Lower lobe of right lung (tissue), 2 donors: ENCODE results near the gene PVR. TPM values are rescaled to one million over a fixed set of nuclear protein-coding genes. Genes with fewer than 3 reads are reported as not detected.

Source experiments
- ATAC-seq, 2 donors: fragments of 200-7000 bp; cut with Tn5 transposase; one replicate each; pipeline ENCODE4 v1.9.1; 2020 to 2022; ENCODE audit warnings: mild to moderate bottlenecking in 2 of 2, moderate library complexity in 2 of 2
- DNase-seq: peaks from one replicate; pipeline ENCODE4 v3.0.0-alpha.2; 2020
- H3K27ac ChIP-seq: fragments of 200-600 bp; one replicate; pipeline ENCODE4 v1.8.0; 2022
- H3K27me3 ChIP-seq: fragments of 200-600 bp; one replicate; pipeline ENCODE4 v1.8.0; 2022; ENCODE audit warnings: low read depth
- H3K36me3 ChIP-seq: fragments of 200-600 bp; one replicate; pipeline ENCODE4 v1.8.0; 2022; ENCODE audit warnings: mild to moderate bottlenecking
- H3K4me1 ChIP-seq: fragments of 200-600 bp; one replicate; pipeline ENCODE4 v1.8.0; 2022
- H3K4me3 ChIP-seq: fragments of 200-600 bp; one replicate; pipeline ENCODE4 v1.8.0; 2022; ENCODE audit warnings: mild to moderate bottlenecking
- H3K9me3 ChIP-seq: fragments of 200-600 bp; one replicate; pipeline ENCODE4 v1.8.0; 2022
- CTCF ChIP-seq: fragments of 200-600 bp; IDR thresholded peaks from one replicate; pipeline ENCODE4 v1.8.0; 2022; ENCODE audit warnings: antibody characterized with exemption, mild to moderate bottlenecking
- intact Hi-C: fragments of 100-400 bp; cut with DNase I; formaldehyde crosslinking; loops from one replicate; pipeline ENCODE4 v1.11.0; 2022
- total RNA-seq: library from RNA; stranded (reverse); fragmentation: NEBNext Ultra II Directional; extraction: Animal tissue kit (Norgen Biotek cat#: 25700); gene quantifications from one replicate; pipeline ENCODE4 v1.2.1, GENCODE V29; 2021
- donor health status: DM: no; HTN: yes; CAD: no; lungs with severe emphysema.

PVR gene
- total RNA-seq, 1 donor from 2014 or later = 35.0 TPM

GRCh38 chr19:44690131-44690440 lies 46.4 kb downstream of the PVR start:
- Histone ChIP-seq H3K9me3 (no peaks in the 10 kb centered on the region), H3K4me1 (peaks cover 70% of the 10 kb centered on the region), H3K4me3 (no peak overlapping the region), H3K27me3 (no peaks in the 10 kb centered on the region), H3K36me3 (no peaks in the 10 kb centered on the region), H3K27ac (no peak overlapping the region)
- no peak for TF ChIP-seq CTCF
- no peak for ATAC-seq
- no peak for DNase-seq
- intact Hi-C loops = no loop called here

GRCh38 chr19:44692379-44692721 lies 48.6 kb downstream of the PVR start:
- TF ChIP-seq CTCF = no peak
- no peaks in the 10 kb centered on the region for H3K27me3 ChIP-seq
- no peak for DNase-seq
- H3K27ac ChIP-seq = peak overlapping the region; percentile 74
- intact Hi-C loops = no loop called here
- H3K4me3 ChIP-seq = no peak overlapping the region
- peaks cover 68% of the 10 kb centered on the region for H3K4me1 ChIP-seq
- H3K9me3 ChIP-seq = no peaks in the 10 kb centered on the region
- ATAC-seq = peak; percentile 2 to 34
- H3K36me3 ChIP-seq = no peaks in the 10 kb centered on the region

- peak; percentile 22 for TF ChIP-seq CTCF
- Histone ChIP-seq H3K4me1 (peaks cover 57% of the 10 kb centered on the region), H3K27ac (peak overlapping the region; percentile 73), H3K27me3 (no peaks in the 10 kb centered on the region), H3K9me3 (no peaks in the 10 kb centered on the region), H3K4me3 (no peak overlapping the region), H3K36me3 (no peaks in the 10 kb centered on the region)
- DNase-seq = no peak
- intact Hi-C loops = no loop called here
- no peak for ATAC-seq
These were observed 50.5 kb downstream of the PVR start for GRCh38 chr19:44694184-44694579.

- intact Hi-C loops = no loop called here
- Histone ChIP-seq H3K4me3 (no peak overlapping the region), H3K9me3 (no peaks in the 10 kb centered on the region), H3K27ac (peak overlapping the region; percentile 10), H3K4me1 (peaks cover 35% of the 10 kb centered on the region), H3K36me3 (no peaks in the 10 kb centered on the region), H3K27me3 (no peaks in the 10 kb centered on the region)
- DNase-seq (no peak), ATAC-seq (peak; percentile 24 to 61)
- no peak for TF ChIP-seq CTCF
These were observed 53.4 kb downstream of the PVR start for GRCh38 chr19:44696939-44697669.

GRCh38 chr19:44697670-44698034 lies 53.9 kb downstream of the PVR start:
- intact Hi-C loops = no loop called here
- no peak overlapping the region for H3K4me3 ChIP-seq
- TF ChIP-seq CTCF = no peak
- no peaks in the 10 kb centered on the region for H3K9me3 ChIP-seq
- no peak for DNase-seq
- H3K36me3 ChIP-seq = no peaks in the 10 kb centered on the region
- peaks cover 29% of the 10 kb centered on the region for H3K4me1 ChIP-seq
- no peak for ATAC-seq
- H3K27me3 ChIP-seq = peaks cover 2% of the 10 kb centered on the region
- peak overlapping the region; percentile 10 for H3K27ac ChIP-seq
